ENCODE measurements around the gene PIMREG. TPM values are rescaled to one million over a fixed set of nuclear protein-coding genes. Genes with fewer than 3 reads are reported as not detected.

Gene PIMREG
- total RNA-seq, 1 donor from 2014 or later = 9.0 TPM

DNA sequence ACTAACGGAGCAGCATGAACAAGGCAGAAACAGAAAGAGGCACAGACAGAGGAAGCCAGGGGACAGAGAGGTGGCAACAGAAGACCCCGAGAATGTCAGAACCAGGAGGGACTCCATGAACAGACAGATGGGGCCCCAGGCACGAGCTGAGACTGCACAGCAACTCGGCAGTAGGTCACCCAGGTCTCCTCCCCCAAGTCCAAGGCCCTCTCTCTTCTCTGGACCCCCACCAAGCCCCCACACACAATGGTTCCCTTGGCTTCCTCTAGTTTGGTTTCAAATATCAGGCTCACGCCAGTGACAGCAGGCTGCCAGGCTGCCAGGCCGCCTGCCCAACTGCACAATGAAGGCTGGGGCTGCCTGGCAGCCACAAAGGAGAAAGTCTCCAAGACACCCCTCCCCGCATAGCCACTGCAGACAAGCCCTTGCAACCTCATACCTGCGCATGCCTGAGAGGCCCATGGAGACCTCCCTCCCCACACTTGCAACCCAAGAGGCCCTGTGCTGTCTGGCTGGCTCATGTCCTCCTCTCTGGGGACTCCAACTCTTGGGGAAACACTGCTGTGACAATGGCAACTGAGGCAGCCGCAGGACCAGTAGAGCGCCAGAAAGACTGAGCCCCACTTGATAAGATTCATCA is 54.8 kb downstream of the PIMREG start:
- no peak for DNase-seq

Other genes starting within 250 kb of the PIMREG start
- 0.10 TPM for gene AIPL1, start 9.3 kb upstream of the PIMREG start, total RNA-seq
- 6.0 TPM for gene PITPNM3, start 112.1 kb downstream of the PIMREG start, total RNA-seq
- 20.0 TPM for gene KIAA0753, start 196.3 kb downstream of the PIMREG start, total RNA-seq
- gene TXNDC17, start 196.6 kb downstream of the PIMREG start, total RNA-seq = 25.2 TPM
- 7.4 TPM for gene MED31, start 207.2 kb downstream of the PIMREG start, total RNA-seq
- 0.89 TPM for gene C17orf100, start 207.3 kb downstream of the PIMREG start, total RNA-seq